ENCODE results near the gene SHH. TPM values are rescaled to one million over a fixed set of nuclear protein-coding genes. Genes with fewer than 3 reads are reported as not detected.
A peak's percentile ranks its signal among the peaks of the same experiment; 100 is the strongest.

SHH gene
- total and polyA plus RNA-seq, 2 of the 13 experiments (the other 11 are each of a cell fraction or from before 2014, with no cell fraction given), result 1.9 to 3.4 TPM

DNA sequence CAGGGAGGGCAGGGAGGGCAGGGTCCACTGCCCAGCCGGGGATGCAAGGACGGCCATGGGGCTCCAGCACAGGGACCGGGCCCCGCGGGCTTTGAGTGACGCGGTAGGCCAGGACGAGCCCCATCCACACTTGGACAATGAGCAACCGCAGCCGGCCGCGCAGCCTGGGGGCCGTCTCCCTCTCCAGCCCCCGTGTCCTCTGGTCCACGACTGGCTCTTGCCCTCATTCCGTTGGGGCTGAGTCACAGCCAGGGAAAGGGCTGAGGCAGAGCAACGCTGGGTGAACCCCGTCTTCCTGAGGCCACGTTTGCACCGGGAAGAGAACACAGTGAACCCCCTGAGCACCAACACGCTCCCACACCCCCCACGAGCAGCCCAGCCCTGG is 23.7 kb downstream of the SHH start (continued):
- TF ChIP-seq ZNF275 (CRISPR knock-in tag; IDR thresholded peaks at IDR 0.05; ENCODE audit: borderline replicate concordance), result no peak
- peak; percentile 43; the same call in 1 of the 2 replicates for TF ChIP-seq KDM2A (CRISPR knock-in tag; IDR thresholded peaks at IDR 0.05; ENCODE audit: borderline replicate concordance, low read depth)
- TF ChIP-seq ZNF503 (CRISPR knock-in tag; IDR thresholded peaks at IDR 0.05), result no peak

GRCh38 chr7:155787171-155787851 is 25.0 kb downstream of the SHH start:
- ChIA-PET POLR2A (interaction anchor here (0.8 kb wide), 1 partner anchor 10 kb away, joined by 3 read pairs; no protein-coding TSS in a partner anchor), CTCF (ENCODE audit: low intra/inter-chr PET ratio, low total read pairs) (no interaction called here)
- BruUV-seq (replicated peaks), result no TSS peak
- Histone ChIP-seq H2AFZ (ENCODE audit: low read length) (no peak overlapping the region), H3K9me3 (ENCODE audit: low read length) (no peaks in the 10 kb centered on the region), H3K36me3 (replicated peaks in 1 of 2; ENCODE audit: control insufficient read depth in 1 of 2, insufficient read depth in 2 of 2, low read length in 2 of 2) (peaks cover 3% of the 10 kb centered on the region in 2 experiments; a peak in 4 of 5 replicates), H4K20me1 (ENCODE audit: insufficient read depth, low read length) (no peaks in the 10 kb centered on the region), H3K79me2 (ENCODE audit: insufficient read depth, low read length) (no peaks in the 10 kb centered on the region), H3K4me3 (replicated peaks in 1 of 3; ENCODE audit: insufficient read depth in 1 of 3, low read depth in 2 of 3, low read length in 3 of 3) (peak overlapping the region in 2 of 3 experiments; percentile 41 to 67; a peak in 3 of 6 replicates), H3K4me1 (ENCODE audit: insufficient read depth, low read length) (peaks cover 34% of the 10 kb centered on the region), H3K27ac (ENCODE audit: extremely low read length, insufficient read depth, low read length) (no peak overlapping the region), H3K9ac (ENCODE audit: insufficient read depth, low read depth, low read length) (peak overlapping the region; percentile 25; the same call in 1 of the 2 replicates), H3K4me2 (ENCODE audit: low read depth, low read length) (peak overlapping the region; percentile 52), H3K27me3 (ENCODE audit: control insufficient read depth in 1 of 2, insufficient read depth in 2 of 2, low read length in 2 of 2) (no peaks in the 10 kb centered on the region)
- FAIRE-seq (no peak), ATAC-seq (peak; percentile 40), DNase-seq (ENCODE audit: low spot score) (no peak)
- 48% methylated on average over 32 of the region's 68 CpGs for WGBS (ENCODE audit: low lambda C conversion rate)
- intact Hi-C loops (cut with micrococcal nuclease; ENCODE audit: unreplicated experiment), result no loop called here
- in situ Hi-C loops (cut with HindIII; ENCODE audit: extremely low pct_ligation_motif_present, low pct_unique_long_range_greater_than_20kb), result no loop called here
- TF ChIP-seq PAF1 (CRISPR knock-in tag; IDR thresholded peaks at IDR 0.05) (no peak), HOXA7 (CRISPR knock-in tag; IDR thresholded peaks at IDR 0.05) (no peak), ZNF329 (CRISPR knock-in tag; IDR thresholded peaks at IDR 0.05; ENCODE audit: low read depth) (no peak), KDM1A (CRISPR knock-in tag; IDR thresholded peaks at IDR 0.05) (no peak), RORA (CRISPR knock-in tag; IDR thresholded peaks at IDR 0.05) (no peak), KDM2A (CRISPR knock-in tag; IDR thresholded peaks at IDR 0.05; ENCODE audit: borderline replicate concordance, low read depth) (peak; percentile 80), GPBP1L1 (CRISPR knock-in tag; IDR thresholded peaks at IDR 0.05) (no peak), GABPB1 (CRISPR knock-in tag; IDR thresholded peaks at IDR 0.05) (no peak), FOXK1 (CRISPR knock-in tag; IDR thresholded peaks at IDR 0.05; ENCODE audit: borderline replicate concordance, low read depth) (no peak)
- TF ChIP-seq, protein P1, sequence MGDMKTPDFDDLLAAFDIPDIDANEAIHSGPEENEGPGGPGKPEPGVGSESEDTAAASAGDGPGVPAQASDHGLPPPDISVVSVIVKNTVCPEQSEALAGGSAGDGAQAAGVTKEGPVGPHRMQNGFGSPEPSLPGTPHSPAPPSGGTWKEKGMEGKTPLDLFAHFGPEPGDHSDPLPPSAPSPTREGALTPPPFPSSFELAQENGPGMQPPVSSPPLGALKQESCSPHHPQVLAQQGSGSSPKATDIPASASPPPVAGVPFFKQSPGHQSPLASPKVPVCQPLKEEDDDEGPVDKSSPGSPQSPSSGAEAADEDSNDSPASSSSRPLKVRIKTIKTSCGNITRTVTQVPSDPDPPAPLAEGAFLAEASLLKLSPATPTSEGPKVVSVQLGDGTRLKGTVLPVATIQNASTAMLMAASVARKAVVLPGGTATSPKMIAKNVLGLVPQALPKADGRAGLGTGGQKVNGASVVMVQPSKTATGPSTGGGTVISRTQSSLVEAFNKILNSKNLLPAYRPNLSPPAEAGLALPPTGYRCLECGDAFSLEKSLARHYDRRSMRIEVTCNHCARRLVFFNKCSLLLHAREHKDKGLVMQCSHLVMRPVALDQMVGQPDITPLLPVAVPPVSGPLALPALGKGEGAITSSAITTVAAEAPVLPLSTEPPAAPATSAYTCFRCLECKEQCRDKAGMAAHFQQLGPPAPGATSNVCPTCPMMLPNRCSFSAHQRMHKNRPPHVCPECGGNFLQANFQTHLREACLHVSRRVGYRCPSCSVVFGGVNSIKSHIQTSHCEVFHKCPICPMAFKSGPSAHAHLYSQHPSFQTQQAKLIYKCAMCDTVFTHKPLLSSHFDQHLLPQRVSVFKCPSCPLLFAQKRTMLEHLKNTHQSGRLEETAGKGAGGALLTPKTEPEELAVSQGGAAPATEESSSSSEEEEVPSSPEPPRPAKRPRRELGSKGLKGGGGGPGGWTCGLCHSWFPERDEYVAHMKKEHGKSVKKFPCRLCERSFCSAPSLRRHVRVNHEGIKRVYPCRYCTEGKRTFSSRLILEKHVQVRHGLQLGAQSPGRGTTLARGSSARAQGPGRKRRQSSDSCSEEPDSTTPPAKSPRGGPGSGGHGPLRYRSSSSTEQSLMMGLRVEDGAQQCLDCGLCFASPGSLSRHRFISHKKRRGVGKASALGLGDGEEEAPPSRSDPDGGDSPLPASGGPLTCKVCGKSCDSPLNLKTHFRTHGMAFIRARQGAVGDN (CRISPR knock-in tag; IDR thresholded peaks at IDR 0.05), result peak; percentile 14; the same call in 1 of the 2 replicates

Measured in HepG2 (cell line).